PC-9 (cell line): Measurements from ENCODE around the gene ZNF492.

Experiments used
- CTCF ChIP-seq: fragments of 200-600 bp; sonication (generic); conservative IDR thresholded peaks from 2 replicates; pipeline ENCODE4 v1.6.1; 2017; ENCODE audit warnings: mixed run types, antibody characterized with exemption, mild to moderate bottlenecking, moderate library complexity
- EZH2 ChIP-seq: fragments of 200-600 bp; sonication (generic); IDR thresholded peaks from 2 replicates; pipeline ENCODE4 v1.8.0; 2017; ENCODE audit warnings: antibody characterized with exemption, low read depth

GRCh38 chr19:22628401-22628800 lies 5.7 kb upstream of the ZNF492 start:
- TF ChIP-seq CTCF (no peak), EZH2 (no peak)
